Measurements from ENCODE around the gene KLHL29. TPM values are rescaled to one million over a fixed set of nuclear protein-coding genes. Genes with fewer than 3 reads are reported as not detected.

The KLHL29 gene
- total and polyA plus RNA-seq, 10 donors, result 1.5 to 30.5 (median 9.4) TPM

DNA sequence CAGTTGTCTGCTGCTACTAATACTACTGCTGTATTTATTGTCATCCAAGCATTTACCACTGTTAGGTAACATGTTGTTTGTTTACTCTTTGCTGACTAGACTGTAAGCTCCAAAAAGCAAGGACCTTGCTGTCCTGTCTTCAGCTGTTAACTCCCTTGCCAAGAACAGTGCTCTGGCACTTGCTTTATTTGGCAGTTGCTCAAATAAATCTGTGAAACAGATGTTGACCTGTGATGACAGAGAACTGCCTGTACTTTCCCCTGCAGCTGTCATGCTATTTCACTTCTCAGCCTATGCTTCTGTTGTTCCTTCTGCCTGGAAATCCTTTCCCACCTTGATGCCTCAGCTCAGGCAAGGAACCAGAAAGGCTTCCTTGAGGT, 360.7 kb downstream of the KLHL29 start:
- DNase-seq, result no peak
- Histone ChIP-seq H3K9me3 (peaks cover 0 to 3% (median 0%) of the 10 kb centered on the region in 8 donors), H3K4me1 (peaks cover 0 to 10% (median 0%) of the 10 kb centered on the region in 6 donors), H3K36me3 (peaks cover 0 to 35% (median under 1%) of the 10 kb centered on the region in 6 donors), H3K27me3 (replicated peaks in 1 of 7) (no peaks in the 10 kb centered on the region), H3K27ac (peak overlapping the region in 1 of 8 donors; percentile 4), H3K4me3 (no peak overlapping the region)
- TF ChIP-seq, protein P1, sequence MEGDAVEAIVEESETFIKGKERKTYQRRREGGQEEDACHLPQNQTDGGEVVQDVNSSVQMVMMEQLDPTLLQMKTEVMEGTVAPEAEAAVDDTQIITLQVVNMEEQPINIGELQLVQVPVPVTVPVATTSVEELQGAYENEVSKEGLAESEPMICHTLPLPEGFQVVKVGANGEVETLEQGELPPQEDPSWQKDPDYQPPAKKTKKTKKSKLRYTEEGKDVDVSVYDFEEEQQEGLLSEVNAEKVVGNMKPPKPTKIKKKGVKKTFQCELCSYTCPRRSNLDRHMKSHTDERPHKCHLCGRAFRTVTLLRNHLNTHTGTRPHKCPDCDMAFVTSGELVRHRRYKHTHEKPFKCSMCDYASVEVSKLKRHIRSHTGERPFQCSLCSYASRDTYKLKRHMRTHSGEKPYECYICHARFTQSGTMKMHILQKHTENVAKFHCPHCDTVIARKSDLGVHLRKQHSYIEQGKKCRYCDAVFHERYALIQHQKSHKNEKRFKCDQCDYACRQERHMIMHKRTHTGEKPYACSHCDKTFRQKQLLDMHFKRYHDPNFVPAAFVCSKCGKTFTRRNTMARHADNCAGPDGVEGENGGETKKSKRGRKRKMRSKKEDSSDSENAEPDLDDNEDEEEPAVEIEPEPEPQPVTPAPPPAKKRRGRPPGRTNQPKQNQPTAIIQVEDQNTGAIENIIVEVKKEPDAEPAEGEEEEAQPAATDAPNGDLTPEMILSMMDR (IDR thresholded peaks at IDR 0.05 in 8 of 11, conservative IDR thresholded peaks at IDR 0.05 in 3 of 11), result no peak
- TF ChIP-seq POLR2AphosphoS5 (IDR thresholded peaks at IDR 0.05), result peak in 1 of 3 donors; percentile 53
- intact Hi-C loops (cut with DNase I; ENCODE audit: low total_unique reads), result no loop called here

GRCh38 chr2:23746141-23746863, 361.3 kb downstream of the KLHL29 start:
- peaks cover 0 to 40% (median 6%) of the 10 kb centered on the region in 6 donors for H3K36me3 ChIP-seq
- no peak overlapping the region for H3K4me3 ChIP-seq
- H3K27ac ChIP-seq, result no peak overlapping the region
- DNase-seq, result no peak
- H3K9me3 ChIP-seq, result peaks cover 0 to 3% (median 0%) of the 10 kb centered on the region in 8 donors
- peaks cover 0 to 10% (median 0%) of the 10 kb centered on the region in 6 donors for H3K4me1 ChIP-seq
- intact Hi-C loops (cut with DNase I; ENCODE audit: low total_unique reads), result no loop called here
- TF ChIP-seq POLR2A (IDR thresholded peaks at IDR 0.05), result no peak
- no peak for TF ChIP-seq POLR2AphosphoS5 (IDR thresholded peaks at IDR 0.05)
- TF ChIP-seq, protein P1 (IDR thresholded peaks at IDR 0.05 in 8 of 11, conservative IDR thresholded peaks at IDR 0.05 in 3 of 11), result no peak
- 58 to 94% (median 86%) methylated on average over 2 of the region's 2 CpGs for WGBS, 5 donors
- H3K27me3 ChIP-seq (replicated peaks in 1 of 7), result no peaks in the 10 kb centered on the region

DNA sequence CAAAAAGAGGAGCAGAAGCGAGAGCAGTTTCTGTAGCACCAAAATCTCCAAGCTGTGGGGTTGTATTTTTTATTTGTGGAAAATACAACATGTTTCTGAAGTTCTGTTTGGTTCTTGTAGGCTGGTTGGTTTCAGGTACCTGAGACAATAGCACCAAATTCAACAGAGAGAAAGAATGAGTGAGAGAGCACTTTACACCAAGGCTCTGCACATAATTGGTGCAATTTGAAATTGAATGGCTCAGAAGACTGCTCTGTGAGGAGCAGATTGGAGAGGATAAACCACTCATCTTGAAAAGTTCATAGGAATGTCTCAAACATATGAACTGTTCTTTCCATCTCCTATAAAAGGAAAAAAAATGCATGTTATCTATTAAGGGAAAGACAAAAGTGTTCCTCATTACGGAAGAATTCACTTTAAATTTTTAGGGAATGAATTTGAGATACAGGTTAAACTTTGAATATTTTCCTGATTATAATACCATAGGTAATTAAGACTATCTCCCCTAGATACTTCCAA, 366.8 kb downstream of the KLHL29 start:
- Histone ChIP-seq H3K36me3 (peaks cover 0 to 73% (median 30%) of the 10 kb centered on the region in 6 donors), H3K9me3 (no peaks in the 10 kb centered on the region), H3K4me3 (no peak overlapping the region), H3K27me3 (replicated peaks in 1 of 7) (no peaks in the 10 kb centered on the region), H3K4me1 (no peaks in the 10 kb centered on the region), H3K27ac (no peak overlapping the region)
- no peak for DNase-seq
- TF ChIP-seq POLR2A (IDR thresholded peaks at IDR 0.05), result no peak
- TF ChIP-seq POLR2AphosphoS5 (IDR thresholded peaks at IDR 0.05), result no peak
- TF ChIP-seq, protein P1 (IDR thresholded peaks at IDR 0.05 in 8 of 11, conservative IDR thresholded peaks at IDR 0.05 in 3 of 11), result no peak
- WGBS, 5 donors, result 92 to 100% (median 98%) methylated on average over 2 of the region's 2 CpGs
- intact Hi-C loops (cut with DNase I; ENCODE audit: low total_unique reads), result no loop called here

- no peaks in the 10 kb centered on the region for H3K27me3 ChIP-seq (replicated peaks in 1 of 7)
- H3K9me3 ChIP-seq, result no peaks in the 10 kb centered on the region
- H3K36me3 ChIP-seq, result peaks cover 0 to 89% (median 40%) of the 10 kb centered on the region in 6 donors
- intact Hi-C loops (cut with DNase I; ENCODE audit: low total_unique reads), result no loop called here
- H3K27ac ChIP-seq, result no peak overlapping the region
- H3K4me3 ChIP-seq, result no peak overlapping the region
- DNase-seq, result no peak
- no peaks in the 10 kb centered on the region for H3K4me1 ChIP-seq
- TF ChIP-seq POLR2AphosphoS5 (IDR thresholded peaks at IDR 0.05), result no peak
- TF ChIP-seq, protein P1 (IDR thresholded peaks at IDR 0.05 in 8 of 11, conservative IDR thresholded peaks at IDR 0.05 in 3 of 11), result no peak
- TF ChIP-seq POLR2A (IDR thresholded peaks at IDR 0.05), result no peak
- 85 to 96% (median 93%) methylated on average over 4 of the region's 4 CpGs for WGBS, 5 donors
Observed at GRCh38 chr2:23753291-23754010, 368.5 kb downstream of the KLHL29 start.
